Measurements from ENCODE around the gene CFD. TPM values are rescaled to one million over a fixed set of nuclear protein-coding genes. Genes with fewer than 3 reads are reported as not detected.

CFD gene
- polyA plus RNA-seq, 1 donor from 2014 or later = 6.3 TPM

DNA sequence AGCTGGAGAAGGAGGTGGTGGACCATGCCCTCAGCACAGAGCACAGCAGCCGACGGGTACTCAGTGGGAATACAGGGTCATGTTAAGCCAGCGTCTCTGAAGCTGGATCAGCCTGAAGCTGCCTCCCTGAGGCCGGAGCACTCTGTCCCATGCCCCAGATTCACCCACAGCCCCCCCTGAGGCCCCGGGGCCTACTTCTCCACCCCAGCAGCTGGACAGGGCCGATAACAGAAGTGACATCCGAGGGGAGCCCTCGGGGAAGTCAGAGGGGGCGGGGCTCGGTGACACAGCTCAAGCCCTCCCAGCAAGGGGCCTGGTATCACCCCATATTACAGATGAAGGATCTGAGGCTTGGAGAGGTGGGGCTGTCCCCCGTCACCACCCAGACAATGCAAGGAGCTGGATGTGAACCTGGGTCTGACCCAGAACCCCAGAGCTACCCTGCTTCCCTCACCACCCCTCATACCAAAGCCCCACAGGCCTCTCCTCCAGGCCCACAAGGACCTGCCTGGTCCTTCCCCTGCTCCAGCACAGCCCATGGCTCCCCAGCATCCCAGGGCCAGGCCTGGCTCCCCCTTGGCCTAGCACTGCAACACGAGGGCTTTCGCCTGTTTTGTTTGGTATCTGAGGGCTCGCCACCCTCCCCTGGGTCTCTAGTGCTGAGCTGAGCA is 47.9 kb downstream of the CFD start:
- Mint-ChIP-seq H3K27me3 (peaks cover 2% of the 10 kb centered on the region), H3K9me3 (no peaks in the 10 kb centered on the region), H3K4me1 (peaks cover 32 to 33% (median 32%) of the 10 kb centered on the region in 3 donors), H3K36me3 (peaks cover 10% of the 10 kb centered on the region), H3K27ac (peak overlapping the region; percentile 100), H3K4me3 (peak overlapping the region; percentile 64 to 94 (median 92))

DNA sequence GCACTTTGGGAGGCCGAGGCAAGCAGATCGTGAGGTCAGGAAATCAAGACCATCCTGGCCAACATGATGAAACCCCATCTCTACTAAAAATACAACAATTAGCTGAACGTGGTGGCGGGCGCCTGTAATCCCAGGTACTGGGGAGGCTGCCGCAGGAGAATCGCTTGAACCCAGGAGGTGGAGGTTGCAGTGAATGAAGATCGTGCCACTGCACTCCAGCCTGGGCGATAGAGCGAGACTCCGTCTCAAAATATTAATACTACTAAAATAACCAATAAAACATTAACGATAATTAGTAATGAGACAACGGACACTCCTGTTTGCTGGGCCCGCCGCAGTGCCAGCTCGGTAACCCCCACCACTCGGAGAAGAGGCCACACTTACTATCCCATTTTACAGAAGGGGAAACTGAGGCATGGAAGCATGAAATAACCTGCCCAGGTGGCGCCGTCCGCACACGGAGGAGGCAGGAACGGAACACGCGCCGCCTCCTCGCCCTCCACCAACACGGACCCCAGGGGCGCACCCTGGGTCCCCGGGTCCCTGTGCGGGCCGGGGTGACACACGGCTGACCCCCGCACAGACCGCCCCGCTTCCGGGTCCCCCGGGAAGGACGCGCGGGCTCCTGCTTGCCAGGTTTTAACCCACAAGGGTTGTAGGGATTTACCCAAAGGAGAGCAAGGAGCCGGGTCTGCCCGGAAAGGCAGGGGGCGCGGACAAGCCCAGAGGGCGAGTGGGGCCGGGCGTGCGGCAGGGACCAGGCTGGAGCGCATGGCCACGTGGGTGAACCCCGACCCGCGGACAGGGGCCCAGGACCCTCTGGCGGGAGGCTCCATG is 52.0 kb downstream of the CFD start:
- H3K27ac Mint-ChIP-seq = peak overlapping the region; percentile 89 to 100 (median 100)
- peak overlapping the region; percentile 74 to 94 (median 84) for H3K4me3 Mint-ChIP-seq
- peaks cover 10% of the 10 kb centered on the region for H3K36me3 Mint-ChIP-seq
- peaks cover 26 to 36% (median 27%) of the 10 kb centered on the region in 3 donors for H3K4me1 Mint-ChIP-seq
- H3K27me3 Mint-ChIP-seq = peaks cover 2% of the 10 kb centered on the region
- no peaks in the 10 kb centered on the region for H3K9me3 Mint-ChIP-seq

DNA sequence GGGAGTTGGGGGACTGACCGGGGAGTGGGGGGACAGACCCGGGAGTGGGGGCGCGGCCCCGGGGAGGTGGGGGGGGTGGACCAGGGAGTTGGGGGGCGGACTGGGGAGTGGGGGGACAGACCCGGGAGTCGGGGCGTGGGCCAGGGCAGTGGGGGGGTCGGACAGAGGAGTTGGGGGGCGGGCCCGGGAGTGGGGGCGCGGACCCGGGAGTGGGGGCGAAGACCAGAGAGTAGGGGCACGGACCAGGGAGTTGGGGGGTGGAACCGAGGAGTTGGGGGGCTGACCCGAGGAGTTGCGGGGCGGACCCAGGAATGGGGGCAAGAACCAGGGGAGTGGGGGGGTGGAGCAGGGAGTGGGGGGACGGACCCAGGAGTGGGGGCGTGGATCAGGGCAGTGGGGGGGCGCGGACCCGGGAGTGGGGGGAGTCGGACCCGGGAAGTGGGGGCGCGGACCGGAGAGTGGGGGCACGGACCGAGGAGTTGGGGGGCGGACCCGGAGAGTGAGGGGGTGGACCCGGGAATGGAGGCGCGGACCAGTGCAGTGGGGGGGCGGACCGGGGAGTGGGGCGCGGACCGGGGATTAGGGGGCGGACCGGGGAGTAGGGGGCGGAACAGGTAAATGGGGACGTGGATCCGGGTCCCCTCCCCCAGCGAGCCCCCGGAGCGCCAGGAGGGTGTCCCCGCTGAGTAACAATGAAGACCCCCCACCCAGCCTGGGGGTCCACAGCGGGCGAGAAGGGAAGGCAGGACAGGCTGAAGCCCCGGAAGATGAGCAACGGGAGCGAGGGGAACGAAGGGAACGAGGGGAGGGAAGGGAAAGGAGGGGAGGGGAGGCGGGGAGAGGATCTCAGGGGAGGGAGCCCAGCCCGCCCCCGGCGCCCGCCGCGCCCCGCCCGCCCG is 53.0 kb downstream of the CFD start:
- Mint-ChIP-seq H3K9me3 (no peaks in the 10 kb centered on the region), H3K36me3 (peaks cover 7% of the 10 kb centered on the region), H3K4me3 (peak overlapping the region; percentile 68 to 95 (median 89)), H3K4me1 (peaks cover 18 to 29% (median 19%) of the 10 kb centered on the region in 3 donors), H3K27ac (peak overlapping the region; percentile 65 to 85 (median 76)), H3K27me3 (peaks cover 2% of the 10 kb centered on the region)

Other genes starting within 250 kb of the CFD start
- gene POLRMT, start 226.1 kb upstream of the CFD start, polyA plus RNA-seq = 41.9 TPM
- gene FGF22, start 219.8 kb upstream of the CFD start, polyA plus RNA-seq = not detected
- 108 TPM for gene RNF126, start 196.4 kb upstream of the CFD start, polyA plus RNA-seq
- 1.7 TPM for gene FSTL3, start 183.3 kb upstream of the CFD start, polyA plus RNA-seq
- not detected for gene PRSS57, start 164.2 kb upstream of the CFD start, polyA plus RNA-seq
- gene PALM, start 150.7 kb upstream of the CFD start, polyA plus RNA-seq = not detected
- not detected for gene MISP, start 108.6 kb upstream of the CFD start, polyA plus RNA-seq
- 163 TPM for gene PTBP1, start 62.2 kb upstream of the CFD start, polyA plus RNA-seq
- not detected for gene PLPPR3, start 37.7 kb upstream of the CFD start, polyA plus RNA-seq
- not detected for gene AZU1, start 31.8 kb upstream of the CFD start, polyA plus RNA-seq
- gene PRTN3, start 18.7 kb upstream of the CFD start, polyA plus RNA-seq = not detected
- not detected for gene ELANE, start 7.4 kb upstream of the CFD start, polyA plus RNA-seq
- 138 TPM for gene MED16, start 33.5 kb downstream of the CFD start, polyA plus RNA-seq
- gene RNU6-9, start 33.8 kb downstream of the CFD start, polyA plus RNA-seq = not detected
- gene R3HDM4, start 53.6 kb downstream of the CFD start, polyA plus RNA-seq = 322 TPM
- 3.9 TPM for gene KISS1R, start 57.7 kb downstream of the CFD start, polyA plus RNA-seq
- 4.2 TPM for gene ARID3A, start 66.4 kb downstream of the CFD start, polyA plus RNA-seq
- gene WDR18, start 124.7 kb downstream of the CFD start, polyA plus RNA-seq = 53.4 TPM
- gene GRIN3B, start 140.8 kb downstream of the CFD start, polyA plus RNA-seq = not detected
- gene TMEM259, start 161.5 kb downstream of the CFD start, polyA plus RNA-seq = 82.6 TPM
- gene RNU6-2, start 161.9 kb downstream of the CFD start, polyA plus RNA-seq = not detected
- 596 TPM for gene CNN2, start 166.9 kb downstream of the CFD start, polyA plus RNA-seq
- 21.4 TPM for gene ABCA7, start 180.4 kb downstream of the CFD start, polyA plus RNA-seq
- gene ARHGAP45, start 207.5 kb downstream of the CFD start, polyA plus RNA-seq = 391 TPM
- gene POLR2E, start 235.7 kb downstream of the CFD start, polyA plus RNA-seq = 237 TPM
- 460 TPM for gene GPX4, start 244.3 kb downstream of the CFD start, polyA plus RNA-seq

All from IgD-negative memory B cell (primary cell).